Central memory CD8-positive, alpha-beta T cell (primary cell): ENCODE results near the gene NCOR2.
A peak's percentile ranks its signal among the peaks of the same experiment; 100 is the strongest.

Experiments
- ATAC-seq: fragments of 150-1000 bp; cut with Tn5 transposase; replicated peaks from 2 replicates; pipeline ENCODE4 v1.10.0; 2022; ENCODE audit warnings: mild to moderate bottlenecking, moderate FRiP score, moderate number of reproducible peaks; ENCODE audit not compliant: poor library complexity, severe bottlenecking; ENCODE audit errors: extremely low read depth
- DNase-seq, 2 donors: peaks; one replicate each; pipeline ENCODE4 v3.0.0; 2021; ENCODE audit warnings: low spot score in 2 of 2
- H3K27ac Mint-ChIP-seq: one replicate; pipeline ENCODE4 v1.8.0; 2022; ENCODE audit warnings: low read depth, mild to moderate bottlenecking, moderate library complexity, mixed read lengths
- H3K27me3 Mint-ChIP-seq: one replicate; pipeline ENCODE4 v1.8.0; 2022; ENCODE audit warnings: mixed read lengths
- H3K36me3 Mint-ChIP-seq: one replicate; pipeline ENCODE4 v1.8.0; 2022; ENCODE audit warnings: mild to moderate bottlenecking, moderate library complexity, mixed read lengths; ENCODE audit not compliant: insufficient read depth
- H3K4me1 Mint-ChIP-seq: one replicate; pipeline ENCODE4 v1.8.0; 2022; ENCODE audit warnings: mixed read lengths
- H3K4me3 Mint-ChIP-seq: one replicate; pipeline ENCODE4 v1.8.0; 2022; ENCODE audit warnings: mild to moderate bottlenecking, moderate library complexity, mixed read lengths
- H3K9me3 Mint-ChIP-seq: one replicate; pipeline ENCODE4 v1.8.0; 2022; ENCODE audit warnings: mixed read lengths

NCOR2 gene

GRCh38 chr12:124579921-124580517 lies 12.6 kb upstream of the NCOR2 start:
- Mint-ChIP-seq H3K27me3 (peaks cover 11% of the 10 kb centered on the region), H3K36me3 (no peaks in the 10 kb centered on the region), H3K4me1 (no peaks in the 10 kb centered on the region), H3K4me3 (no peak overlapping the region), H3K9me3 (peaks cover 7% of the 10 kb centered on the region), H3K27ac (no peak overlapping the region)
- DNase-seq (no peak), ATAC-seq (no peak)

- H3K27me3 Mint-ChIP-seq = peaks cover 11% of the 10 kb centered on the region
- no peaks in the 10 kb centered on the region for H3K36me3 Mint-ChIP-seq
- peaks cover 7% of the 10 kb centered on the region for H3K9me3 Mint-ChIP-seq
- no peak overlapping the region for H3K27ac Mint-ChIP-seq
- DNase-seq (no peak), ATAC-seq (no peak)
- H3K4me1 Mint-ChIP-seq = no peaks in the 10 kb centered on the region
- H3K4me3 Mint-ChIP-seq = no peak overlapping the region
Measured at GRCh38 chr12:124578854-124579253, 11.4 kb upstream of the NCOR2 start.

GRCh38 chr12:124578445-124578844 lies 11.0 kb upstream of the NCOR2 start:
- DNase-seq (no peak), ATAC-seq (no peak)
- H3K27ac Mint-ChIP-seq = no peak overlapping the region
- no peaks in the 10 kb centered on the region for H3K36me3 Mint-ChIP-seq
- H3K27me3 Mint-ChIP-seq = peaks cover 11% of the 10 kb centered on the region
- H3K4me3 Mint-ChIP-seq = no peak overlapping the region
- H3K9me3 Mint-ChIP-seq = peaks cover 7% of the 10 kb centered on the region
- H3K4me1 Mint-ChIP-seq = no peaks in the 10 kb centered on the region

- Mint-ChIP-seq H3K27ac (no peak overlapping the region), H3K9me3 (peaks cover 7% of the 10 kb centered on the region), H3K36me3 (no peaks in the 10 kb centered on the region), H3K4me3 (no peak overlapping the region), H3K27me3 (peaks cover 11% of the 10 kb centered on the region), H3K4me1 (no peaks in the 10 kb centered on the region)
- ATAC-seq (no peak), DNase-seq (no peak)
Measured at GRCh38 chr12:124577986-124578385, 10.6 kb upstream of the NCOR2 start.

- peaks cover 11% of the 10 kb centered on the region for H3K27me3 Mint-ChIP-seq
- DNase-seq (no peak), ATAC-seq (no peak)
- H3K36me3 Mint-ChIP-seq = no peaks in the 10 kb centered on the region
- no peak overlapping the region for H3K27ac Mint-ChIP-seq
- H3K4me1 Mint-ChIP-seq = no peaks in the 10 kb centered on the region
- no peak overlapping the region for H3K4me3 Mint-ChIP-seq
- peaks cover 7% of the 10 kb centered on the region for H3K9me3 Mint-ChIP-seq
Measured at GRCh38 chr12:124577374-124577773, 10.0 kb upstream of the NCOR2 start.

GRCh38 chr12:124576061-124576650 lies 8.7 kb upstream of the NCOR2 start:
- Mint-ChIP-seq H3K27ac (peak overlapping the region; percentile 63), H3K27me3 (peaks cover 11% of the 10 kb centered on the region), H3K4me1 (no peaks in the 10 kb centered on the region), H3K36me3 (no peaks in the 10 kb centered on the region), H3K4me3 (no peak overlapping the region), H3K9me3 (peaks cover 7% of the 10 kb centered on the region)
- ATAC-seq (no peak), DNase-seq (no peak)

- H3K9me3 Mint-ChIP-seq = no peaks in the 10 kb centered on the region
- H3K4me3 Mint-ChIP-seq = no peak overlapping the region
- peaks cover 2% of the 10 kb centered on the region for H3K27me3 Mint-ChIP-seq
- no peak for ATAC-seq
- no peaks in the 10 kb centered on the region for H3K4me1 Mint-ChIP-seq
- no peak for DNase-seq
- no peak overlapping the region for H3K27ac Mint-ChIP-seq
- no peaks in the 10 kb centered on the region for H3K36me3 Mint-ChIP-seq
Measured at GRCh38 chr12:124573839-124574786, 6.7 kb upstream of the NCOR2 start.

GRCh38 chr12:124571556-124571955 lies 4.1 kb upstream of the NCOR2 start:
- Mint-ChIP-seq H3K9me3 (no peaks in the 10 kb centered on the region), H3K27ac (no peak overlapping the region), H3K4me3 (no peak overlapping the region), H3K4me1 (peaks cover 4% of the 10 kb centered on the region), H3K27me3 (no peaks in the 10 kb centered on the region), H3K36me3 (peaks cover 4% of the 10 kb centered on the region)
- no peak for DNase-seq
- no peak for ATAC-seq

GRCh38 chr12:124570810-124571209 lies 3.4 kb upstream of the NCOR2 start:
- no peak overlapping the region for H3K27ac Mint-ChIP-seq
- H3K4me3 Mint-ChIP-seq = no peak overlapping the region
- peaks cover 6% of the 10 kb centered on the region for H3K36me3 Mint-ChIP-seq
- peaks cover 9% of the 10 kb centered on the region for H3K4me1 Mint-ChIP-seq
- ATAC-seq = no peak
- DNase-seq = no peak
- no peaks in the 10 kb centered on the region for H3K27me3 Mint-ChIP-seq
- no peaks in the 10 kb centered on the region for H3K9me3 Mint-ChIP-seq

- Mint-ChIP-seq H3K4me1 (peaks cover 16% of the 10 kb centered on the region), H3K36me3 (peaks cover 8% of the 10 kb centered on the region), H3K27me3 (no peaks in the 10 kb centered on the region), H3K4me3 (peak overlapping the region; percentile 7), H3K9me3 (no peaks in the 10 kb centered on the region), H3K27ac (no peak overlapping the region)
- DNase-seq (no peak), ATAC-seq (no peak)
Measured at GRCh38 chr12:124569375-124570148, 2.1 kb upstream of the NCOR2 start.

- H3K27ac Mint-ChIP-seq = peak overlapping the region; percentile 57
- peak overlapping the region; percentile 84 for H3K4me3 Mint-ChIP-seq
- H3K36me3 Mint-ChIP-seq = peaks cover 8% of the 10 kb centered on the region
- ATAC-seq (no peak), DNase-seq (no peak)
- no peaks in the 10 kb centered on the region for H3K27me3 Mint-ChIP-seq
- H3K4me1 Mint-ChIP-seq = peaks cover 16% of the 10 kb centered on the region
- no peaks in the 10 kb centered on the region for H3K9me3 Mint-ChIP-seq
Measured at GRCh38 chr12:124568431-124569374, 1.3 kb upstream of the NCOR2 start.
